ENCODE data around the gene NR6A1.

DNA sequence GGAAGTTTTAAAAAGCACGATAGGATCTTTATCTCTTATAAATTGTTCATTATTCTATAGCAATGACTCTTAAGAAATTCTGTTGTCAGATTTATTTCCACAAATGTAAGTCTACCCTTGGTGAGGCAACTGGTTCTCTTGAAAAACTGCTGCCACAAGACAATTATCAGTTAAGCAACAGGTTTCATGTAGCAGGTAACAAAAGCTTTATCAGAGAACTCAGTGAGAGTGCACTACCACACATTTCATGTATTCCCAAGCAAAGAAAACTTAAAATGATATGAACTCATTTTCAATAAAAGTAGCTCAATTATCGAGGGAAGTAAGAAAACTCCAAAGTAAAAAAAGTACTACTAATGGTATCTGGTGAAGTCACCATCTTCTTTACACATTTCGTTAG is 9.4 kb downstream of the NR6A1 start:
- TF ChIP-seq EZH2phosphoT487 (IDR thresholded peaks at IDR 0.05; ENCODE audit: insufficient read depth, low read depth): no peak
- TF ChIP-seq EZH2 (IDR thresholded peaks at IDR 0.05; ENCODE audit: insufficient read depth, poor library complexity, severe bottlenecking): no peak
